ENCODE data around the gene JUNB. TPM values are rescaled to one million over a fixed set of nuclear protein-coding genes. Genes with fewer than 3 reads are reported as not detected.
A peak's percentile ranks its signal among the peaks of the same experiment; 100 is the strongest.

The JUNB gene
- total and polyA plus RNA-seq, 7 donors = 25.1 to 217 (median 37.4) TPM

DNA sequence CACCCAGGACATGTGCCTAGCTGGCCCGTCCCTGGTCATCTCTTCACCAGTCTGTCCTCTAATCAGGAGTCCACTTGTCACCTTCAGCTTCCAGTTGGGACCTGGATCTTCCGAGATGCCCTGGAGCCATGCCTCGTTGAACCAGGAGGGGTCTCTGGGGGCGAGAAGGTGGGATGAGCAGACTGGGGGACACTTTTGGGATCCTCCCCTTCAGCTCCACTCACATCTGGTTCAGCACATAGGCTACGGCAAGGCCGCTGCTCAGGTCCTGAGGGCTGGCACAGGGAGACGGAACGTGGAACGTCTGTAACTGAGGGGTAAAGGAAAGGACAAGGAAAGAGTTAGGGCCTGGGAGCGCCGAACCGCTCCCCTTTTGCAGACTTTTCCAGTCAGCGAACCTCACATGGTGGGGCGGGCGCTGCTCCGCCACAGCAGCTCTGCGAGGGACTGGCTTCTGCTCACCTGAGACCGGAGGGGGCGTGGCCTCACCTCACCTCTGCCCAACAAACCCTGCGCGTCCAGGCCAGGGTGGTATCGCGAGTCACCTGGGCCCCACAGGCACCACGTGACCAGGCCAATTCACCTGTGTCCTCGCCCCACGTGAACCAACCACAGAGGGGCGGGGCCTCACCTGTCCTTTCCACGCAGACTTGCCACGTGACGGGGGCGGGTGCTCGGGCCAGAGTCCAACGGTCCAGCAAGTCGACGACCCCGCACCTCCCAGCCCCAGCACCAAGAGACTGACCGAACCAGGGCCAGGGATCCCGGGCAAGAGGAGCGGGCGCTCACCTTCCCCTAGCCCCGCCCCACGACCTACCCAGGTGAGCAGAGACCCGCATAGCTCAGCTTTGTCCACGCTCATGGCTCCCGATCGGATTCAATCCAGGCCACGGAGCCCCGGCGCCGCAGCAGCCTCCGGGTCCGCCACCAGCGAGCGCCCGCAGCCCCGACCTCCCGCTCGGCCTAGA is 16.4 kb upstream of the JUNB start, which contains the start of gene HOOK2:
TSS of gene HOOK2 (minus strand) at position 965 of the 968 bp plus-strand sequence. CDS start at position 862, 103 bp downstream.
- DNase-seq (no peak), ATAC-seq (peak in 1 of 4 donors; percentile 9)
- Histone ChIP-seq H3K27ac (peak within 1 kb of the TSS; percentile 90), H3K4me3 (peak within 1 kb of the TSS; percentile 76), H3K27me3 (ENCODE audit: insufficient read depth in 3 of 3, low read length in 2 of 3) (no peaks in the 10 kb centered on the region), H3K4me1 (peaks cover 50% of the 10 kb centered on the region), H3K9me3 (no peaks in the 10 kb centered on the region), H3K36me3 (ENCODE audit: insufficient read depth in 1 of 2, low read depth in 1 of 2) (peaks cover 0 to 9% of the 10 kb centered on the region in 2 donors)
- WGBS, 3 donors = 15 to 21% (median 18%) methylated on average over 39 to 58 of the region's 58 CpGs
- TF ChIP-seq, protein P1, sequence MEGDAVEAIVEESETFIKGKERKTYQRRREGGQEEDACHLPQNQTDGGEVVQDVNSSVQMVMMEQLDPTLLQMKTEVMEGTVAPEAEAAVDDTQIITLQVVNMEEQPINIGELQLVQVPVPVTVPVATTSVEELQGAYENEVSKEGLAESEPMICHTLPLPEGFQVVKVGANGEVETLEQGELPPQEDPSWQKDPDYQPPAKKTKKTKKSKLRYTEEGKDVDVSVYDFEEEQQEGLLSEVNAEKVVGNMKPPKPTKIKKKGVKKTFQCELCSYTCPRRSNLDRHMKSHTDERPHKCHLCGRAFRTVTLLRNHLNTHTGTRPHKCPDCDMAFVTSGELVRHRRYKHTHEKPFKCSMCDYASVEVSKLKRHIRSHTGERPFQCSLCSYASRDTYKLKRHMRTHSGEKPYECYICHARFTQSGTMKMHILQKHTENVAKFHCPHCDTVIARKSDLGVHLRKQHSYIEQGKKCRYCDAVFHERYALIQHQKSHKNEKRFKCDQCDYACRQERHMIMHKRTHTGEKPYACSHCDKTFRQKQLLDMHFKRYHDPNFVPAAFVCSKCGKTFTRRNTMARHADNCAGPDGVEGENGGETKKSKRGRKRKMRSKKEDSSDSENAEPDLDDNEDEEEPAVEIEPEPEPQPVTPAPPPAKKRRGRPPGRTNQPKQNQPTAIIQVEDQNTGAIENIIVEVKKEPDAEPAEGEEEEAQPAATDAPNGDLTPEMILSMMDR (IDR thresholded peaks at IDR 0.05) = no peak
- intact Hi-C loops (cut with DNase I) = no loop called here

- Histone ChIP-seq H3K4me3 (peak overlapping the region; percentile 86), H3K27me3 (ENCODE audit: insufficient read depth in 3 of 3, low read length in 2 of 3) (no peaks in the 10 kb centered on the region), H3K36me3 (ENCODE audit: insufficient read depth in 1 of 2, low read depth in 1 of 2) (no peaks in the 10 kb centered on the region), H3K4me1 (peaks cover 43% of the 10 kb centered on the region), H3K9me3 (no peaks in the 10 kb centered on the region), H3K27ac (peak overlapping the region; percentile 88)
- DNase-seq (peak; percentile 84 to 88), ATAC-seq (peak; percentile 51 to 70 (median 60))
- TF ChIP-seq, protein P1 (IDR thresholded peaks at IDR 0.05) = peak; percentile 94
- WGBS, 3 donors = 10 to 11% (median 11%) methylated on average over 43 of the region's 43 CpGs
- intact Hi-C loops (cut with DNase I) = loop anchor here in 1 of 2 donors (1.0 kb wide), 1 partner anchor 19 kb away; no protein-coding TSS in a partner anchor
Observed at GRCh38 chr19:12777217-12778016, 13.9 kb upstream of the JUNB start.

- Histone ChIP-seq H3K4me3 (peak overlapping the region; percentile 86), H3K9me3 (no peaks in the 10 kb centered on the region), H3K27me3 (ENCODE audit: insufficient read depth in 3 of 3, low read length in 2 of 3) (no peaks in the 10 kb centered on the region), H3K4me1 (peaks cover 38% of the 10 kb centered on the region), H3K36me3 (ENCODE audit: insufficient read depth in 1 of 2, low read depth in 1 of 2) (no peaks in the 10 kb centered on the region), H3K27ac (peak overlapping the region; percentile 88)
- intact Hi-C loops (cut with DNase I) = no loop called here
- 2 to 3% (median 2%) methylated on average over 40 to 44 of the region's 44 CpGs for WGBS, 3 donors
- peak; percentile 82 to 83 for DNase-seq
- TF ChIP-seq, protein P1 (IDR thresholded peaks at IDR 0.05) = no peak
- ATAC-seq = peak; percentile 54 to 59 (median 55)
Observed at GRCh38 chr19:12778017-12778904, 13.0 kb upstream of the JUNB start.

- TF ChIP-seq, protein P1 (IDR thresholded peaks at IDR 0.05) = no peak
- Histone ChIP-seq H3K4me3 (peak overlapping the region; percentile 86), H3K27me3 (ENCODE audit: insufficient read depth in 3 of 3, low read length in 2 of 3) (no peaks in the 10 kb centered on the region), H3K27ac (peak overlapping the region; percentile 88), H3K9me3 (no peaks in the 10 kb centered on the region), H3K36me3 (ENCODE audit: insufficient read depth in 1 of 2, low read depth in 1 of 2) (no peaks in the 10 kb centered on the region), H3K4me1 (peaks cover 38% of the 10 kb centered on the region)
- DNase-seq (no peak), ATAC-seq (no peak)
- intact Hi-C loops (cut with DNase I) = no loop called here
- WGBS, 3 donors = 23 to 38% (median 32%) methylated on average over 6 of the region's 6 CpGs
Observed at GRCh38 chr19:12778905-12779161, 12.5 kb upstream of the JUNB start.

Measured in psoas muscle (tissue), 8 donors.